Measurements from ENCODE around the gene RBMS3.

Gene RBMS3

DNA sequence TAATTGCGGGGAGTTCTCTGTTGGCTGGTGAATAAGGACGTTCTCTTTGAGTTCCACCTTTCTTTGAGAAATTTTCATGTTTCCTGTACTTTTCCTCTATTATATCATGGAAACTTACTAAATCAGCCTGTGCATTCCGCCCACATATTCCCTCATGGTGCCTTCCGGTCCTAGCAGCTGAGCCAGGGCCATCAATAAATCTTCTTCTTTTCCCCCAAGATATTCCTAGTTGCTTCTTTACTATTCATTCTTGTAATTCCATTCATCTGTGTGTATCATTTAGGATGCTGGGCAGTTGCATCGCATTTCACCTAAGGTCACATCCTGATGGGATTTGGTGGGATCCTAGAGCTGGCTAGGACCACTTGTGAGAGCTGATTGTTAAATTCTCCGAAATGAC is 139.2 kb downstream of the RBMS3 start:
- CTCF ChIA-PET: interaction anchor here (1.0 to 1.4 kb wide), 5 partner anchors 10 to 33 kb away, joined by 3 to 5 read pairs (median 4); no protein-coding TSS in a partner anchor
- POLR2A ChIA-PET: no interaction called here
- TF ChIP-seq, protein P1, sequence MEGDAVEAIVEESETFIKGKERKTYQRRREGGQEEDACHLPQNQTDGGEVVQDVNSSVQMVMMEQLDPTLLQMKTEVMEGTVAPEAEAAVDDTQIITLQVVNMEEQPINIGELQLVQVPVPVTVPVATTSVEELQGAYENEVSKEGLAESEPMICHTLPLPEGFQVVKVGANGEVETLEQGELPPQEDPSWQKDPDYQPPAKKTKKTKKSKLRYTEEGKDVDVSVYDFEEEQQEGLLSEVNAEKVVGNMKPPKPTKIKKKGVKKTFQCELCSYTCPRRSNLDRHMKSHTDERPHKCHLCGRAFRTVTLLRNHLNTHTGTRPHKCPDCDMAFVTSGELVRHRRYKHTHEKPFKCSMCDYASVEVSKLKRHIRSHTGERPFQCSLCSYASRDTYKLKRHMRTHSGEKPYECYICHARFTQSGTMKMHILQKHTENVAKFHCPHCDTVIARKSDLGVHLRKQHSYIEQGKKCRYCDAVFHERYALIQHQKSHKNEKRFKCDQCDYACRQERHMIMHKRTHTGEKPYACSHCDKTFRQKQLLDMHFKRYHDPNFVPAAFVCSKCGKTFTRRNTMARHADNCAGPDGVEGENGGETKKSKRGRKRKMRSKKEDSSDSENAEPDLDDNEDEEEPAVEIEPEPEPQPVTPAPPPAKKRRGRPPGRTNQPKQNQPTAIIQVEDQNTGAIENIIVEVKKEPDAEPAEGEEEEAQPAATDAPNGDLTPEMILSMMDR (IDR thresholded peaks at IDR 0.05; ENCODE audit: control extremely low read depth, extremely low read depth, low read depth, missing control alignments): no peak
- no peak for DNase-seq (ENCODE audit: extremely low spot score)

DNA sequence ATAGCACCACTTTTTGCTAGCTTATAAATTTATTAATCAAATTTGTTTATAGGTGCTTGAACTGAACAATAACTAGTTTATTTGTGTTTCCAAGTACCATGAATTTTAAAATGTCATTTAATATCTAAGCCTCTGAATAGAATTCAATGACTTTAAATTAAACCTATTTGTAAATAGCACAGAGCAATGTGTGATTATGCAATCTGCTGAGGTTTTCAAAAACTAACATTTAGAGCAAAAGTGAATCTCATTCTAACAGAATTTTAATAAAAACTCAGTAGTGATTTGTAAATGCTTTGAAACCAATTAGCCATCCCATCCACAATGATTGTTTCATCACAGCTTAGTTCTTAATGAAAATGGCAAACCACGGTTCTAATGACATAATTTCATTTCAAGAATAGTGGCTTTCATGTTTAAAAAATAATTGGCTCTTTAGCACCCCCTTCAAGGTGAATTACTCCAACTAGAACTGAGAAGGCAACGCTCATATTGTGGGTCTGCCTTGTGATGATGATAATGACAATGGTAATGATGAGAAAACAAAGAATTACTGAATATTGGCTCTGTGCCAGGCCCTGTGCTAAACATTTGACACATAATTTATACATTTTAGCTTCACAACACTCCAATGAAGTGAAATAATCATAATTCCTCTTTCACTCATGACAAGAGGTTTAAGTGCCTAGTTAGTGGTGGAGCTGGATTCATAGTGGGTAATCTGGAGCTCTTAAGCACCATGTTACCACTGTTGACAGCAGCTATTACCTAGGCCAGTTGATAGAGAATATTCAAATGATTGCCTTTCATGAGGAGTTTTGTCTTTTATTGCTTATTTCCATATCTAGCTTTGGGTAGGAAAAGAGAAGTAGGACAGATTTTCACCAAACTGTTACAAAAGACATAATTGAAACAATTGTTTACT is 145.7 kb downstream of the RBMS3 start:
- ChIA-PET POLR2A (no interaction called here), CTCF (interaction anchor here (1.0 to 1.9 kb wide), 4 partner anchors 10 to 47 kb away, joined by 3 to 8 read pairs (median 4); no protein-coding TSS in a partner anchor)
- DNase-seq (ENCODE audit: extremely low spot score): no peak
- TF ChIP-seq, protein P1 (IDR thresholded peaks at IDR 0.05; ENCODE audit: control extremely low read depth, extremely low read depth, low read depth, missing control alignments): no peak

DNA sequence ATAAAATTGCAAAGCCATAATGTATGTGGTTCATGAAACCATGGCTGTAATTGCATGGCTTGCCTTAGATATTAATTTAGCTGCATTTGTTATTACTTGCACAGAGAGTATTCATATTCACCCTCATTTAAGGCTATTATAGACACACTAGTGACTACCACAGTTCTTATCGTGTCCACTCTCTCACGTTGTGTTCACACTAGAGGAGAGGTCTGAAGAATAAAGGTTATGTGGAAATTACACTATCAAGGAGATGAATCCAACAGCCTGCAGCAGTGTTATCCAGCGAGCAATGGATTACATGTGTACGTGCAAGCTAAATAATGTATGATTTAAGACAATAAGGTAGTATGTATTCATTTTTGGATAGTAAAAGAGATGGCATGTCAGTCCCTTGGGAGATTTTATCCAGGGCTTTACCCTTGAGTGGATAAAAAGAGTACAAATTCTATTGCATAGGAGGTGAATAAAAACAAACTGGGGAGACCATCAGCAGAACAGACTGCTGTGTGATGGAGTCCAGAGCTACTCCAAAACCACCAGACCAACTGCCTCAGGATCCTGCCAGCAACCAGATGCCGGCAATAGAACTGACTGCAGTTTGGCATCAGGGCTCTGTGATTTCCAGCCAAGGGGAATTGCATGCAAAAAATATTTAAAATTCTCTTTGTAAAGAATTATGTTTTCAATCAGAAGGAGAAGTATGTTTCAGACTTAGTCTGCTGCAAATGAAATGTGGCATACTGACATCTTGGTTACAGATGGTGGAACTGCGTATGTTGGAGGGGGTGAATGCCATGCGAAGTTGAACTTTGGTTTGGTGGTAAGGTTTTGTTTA is 146.6 kb downstream of the RBMS3 start:
- POLR2A ChIA-PET: no interaction called here
- no peak for DNase-seq (ENCODE audit: extremely low spot score)
- TF ChIP-seq, protein P1 (IDR thresholded peaks at IDR 0.05; ENCODE audit: control extremely low read depth, extremely low read depth, low read depth, missing control alignments): no peak
- CTCF ChIA-PET: interaction anchor here (1.3 kb wide), 1 partner anchor 9 kb away, joined by 4 read pairs; no protein-coding TSS in a partner anchor

DNA sequence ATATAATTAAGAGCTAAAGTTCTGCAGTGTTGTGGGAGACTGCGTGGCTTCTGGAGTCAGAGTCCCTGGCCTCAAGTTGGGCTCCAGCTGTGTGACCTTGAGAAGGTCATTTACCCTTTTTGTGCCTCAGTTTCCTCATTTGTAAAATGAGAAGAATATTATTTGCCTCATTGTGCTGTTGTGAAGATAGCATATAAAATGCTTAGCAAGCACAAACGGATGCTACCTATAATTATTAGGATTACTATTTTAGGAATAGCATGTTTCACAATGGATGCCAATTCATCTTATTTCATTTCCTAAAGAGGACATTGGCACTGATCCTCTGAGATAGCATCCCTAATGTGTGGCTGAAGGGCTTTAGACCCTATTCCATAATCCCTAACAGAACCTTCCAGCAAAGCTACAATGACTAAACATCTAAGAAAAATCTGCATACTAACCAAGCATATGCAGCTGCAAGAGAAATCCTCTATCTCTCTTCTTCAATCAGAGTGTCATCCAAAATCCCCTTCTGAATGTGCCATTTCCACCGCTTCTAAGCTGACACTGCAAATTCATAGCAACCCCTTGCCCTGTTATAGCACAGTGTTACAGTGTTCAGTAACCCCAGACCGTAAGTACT is 148.3 kb downstream of the RBMS3 start:
- ChIA-PET CTCF (interaction anchor here (2.0 kb wide), 1 partner anchor 9 kb away, joined by 4 read pairs; no protein-coding TSS in a partner anchor), POLR2A (no interaction called here)
- TF ChIP-seq, protein P1 (IDR thresholded peaks at IDR 0.05; ENCODE audit: control extremely low read depth, extremely low read depth, low read depth, missing control alignments): no peak
- no peak for DNase-seq (ENCODE audit: extremely low spot score)

DNA sequence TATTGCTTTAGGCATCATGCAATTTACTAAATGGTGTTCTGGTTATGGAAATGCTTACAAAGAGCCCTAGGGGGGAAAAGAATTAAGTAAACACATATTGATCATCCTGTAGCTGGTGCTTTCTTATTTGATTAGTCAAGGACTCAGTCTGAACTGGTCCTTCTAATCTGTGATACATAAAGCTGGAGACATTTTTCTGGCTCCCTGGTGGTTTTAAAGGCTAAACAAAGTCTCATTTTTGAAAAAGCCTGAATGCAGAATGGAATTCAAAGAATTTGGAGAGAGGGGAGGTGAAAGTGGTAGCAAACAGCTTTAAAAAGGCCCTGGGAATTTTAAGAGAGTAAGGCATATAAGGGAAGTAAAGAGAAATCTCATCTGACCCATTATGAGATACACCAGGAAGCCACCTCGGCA is 149.7 kb downstream of the RBMS3 start:
- DNase-seq (ENCODE audit: extremely low spot score): no peak
- TF ChIP-seq, protein P1 (IDR thresholded peaks at IDR 0.05; ENCODE audit: control extremely low read depth, extremely low read depth, low read depth, missing control alignments): no peak
- ChIA-PET CTCF (interaction anchor here (2.0 kb wide), 1 partner anchor 10 kb away, joined by 4 read pairs; no protein-coding TSS in a partner anchor), POLR2A (interaction anchor here (0.7 kb wide), 1 partner anchor 176 kb away, joined by 6 read pairs; no protein-coding TSS in a partner anchor)

Measured in GM10248 (cell line).